SK-MEL-5 (cell line): Measurements from ENCODE around the gene PTER. TPM values are rescaled to one million over a fixed set of nuclear protein-coding genes. Genes with fewer than 3 reads are reported as not detected.

Experiments
- DNase-seq: peaks from one replicate; pipeline ENCODE4 v3.0.0-alpha.2; 2016; ENCODE audit warnings: low read depth, low spot score
- in situ Hi-C: cut with HindIII; loops from 2 replicates; pipeline ENCODE4 v1.10.0; 2016; ENCODE audit warnings: low sequenced_read_pairs, high pct_unique_total_duplicates, low pct_unique_long_range_greater_than_20kb
- total RNA-seq: library from RNA; depleted of rRNA; stranded (reverse); fragments of >200 nt; shearing (Covaris generic); gene quantifications from 2 replicates; pipeline ENCODE4 v1.2.3, GENCODE V29; 2014

The PTER gene
- total RNA-seq, 1 experiment from 2014 or later, result 20.7 TPM

- in situ Hi-C loops, result no loop called here
- no peak for DNase-seq
These were observed 21.6 kb downstream of the PTER start for GRCh38 chr10:16458166-16458955.

GRCh38 chr10:16459423-16459939, 22.7 kb downstream of the PTER start:
- no peak for DNase-seq
- in situ Hi-C loops, result no loop called here

DNA sequence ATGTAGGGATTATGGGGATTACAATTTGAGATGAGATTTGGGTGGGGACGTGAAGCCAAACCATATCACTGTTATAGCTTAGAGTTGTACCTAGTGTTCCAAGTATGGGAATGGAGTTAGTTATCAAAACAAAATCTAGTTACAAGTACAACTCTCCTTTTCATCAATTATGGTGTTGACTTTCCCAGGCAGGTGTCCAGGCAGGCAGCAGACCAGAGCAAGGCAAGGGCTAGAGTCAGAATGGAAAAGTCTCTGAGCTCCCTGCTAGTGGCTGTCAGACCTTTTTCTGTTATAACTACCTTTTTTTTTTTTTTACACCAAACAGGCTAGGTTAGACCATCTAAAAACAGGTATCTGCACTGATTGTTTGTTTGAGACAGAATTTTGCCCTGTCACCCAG, 29.2 kb downstream of the PTER start:
- in situ Hi-C loops, result no loop called here
- no peak for DNase-seq

GRCh38 chr10:16470747-16471146, 33.9 kb downstream of the PTER start:
- in situ Hi-C loops, result no loop called here
- no peak for DNase-seq

- in situ Hi-C loops, result no loop called here
- no peak for DNase-seq
These were observed 36.0 kb downstream of the PTER start for GRCh38 chr10:16472828-16473227.

- in situ Hi-C loops, result no loop called here
- DNase-seq, result no peak
These were observed 40.9 kb downstream of the PTER start for GRCh38 chr10:16477757-16478156.

- in situ Hi-C loops, result no loop called here
- DNase-seq, result no peak
These were observed 42.0 kb downstream of the PTER start for GRCh38 chr10:16478801-16479200.

GRCh38 chr10:16481052-16481728, 44.4 kb downstream of the PTER start:
- no peak for DNase-seq
- in situ Hi-C loops, result no loop called here

DNA sequence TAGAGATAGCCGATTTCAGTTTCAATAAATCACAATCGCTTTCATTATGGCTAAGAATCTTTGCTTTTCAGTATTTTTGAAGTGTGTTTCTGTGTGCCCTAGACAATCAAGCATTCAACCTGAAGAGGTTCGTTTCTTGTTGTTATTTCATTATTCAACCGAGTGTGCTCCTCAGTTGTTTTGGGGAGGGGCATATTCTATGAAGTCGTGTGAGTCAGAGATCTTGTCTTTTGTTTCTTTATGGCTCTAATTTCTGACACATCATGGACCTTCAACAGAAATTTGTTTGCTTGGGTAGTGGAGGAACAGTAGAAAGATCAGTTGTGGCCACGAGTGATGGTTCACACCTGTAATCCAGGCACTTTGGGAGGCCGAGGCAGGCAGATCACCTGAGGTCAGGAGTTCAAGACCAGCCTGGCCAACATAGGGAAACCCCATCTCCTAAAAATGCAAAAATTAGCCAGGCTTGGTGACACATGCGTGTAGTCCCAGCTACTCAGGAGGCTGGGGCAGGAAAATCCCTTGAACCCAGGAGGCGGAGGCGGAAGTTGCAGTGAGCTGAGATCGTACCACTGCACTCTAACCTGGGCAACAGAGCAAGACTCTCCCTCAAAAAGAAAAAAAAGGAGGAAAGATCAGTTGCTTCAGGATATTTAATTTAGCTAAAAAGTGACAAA, 46.6 kb downstream of the PTER start:
- in situ Hi-C loops, result no loop called here
- DNase-seq, result no peak

- no peak for DNase-seq
- in situ Hi-C loops, result no loop called here
These were observed 53.7 kb downstream of the PTER start for GRCh38 chr10:16490511-16490910.

DNA sequence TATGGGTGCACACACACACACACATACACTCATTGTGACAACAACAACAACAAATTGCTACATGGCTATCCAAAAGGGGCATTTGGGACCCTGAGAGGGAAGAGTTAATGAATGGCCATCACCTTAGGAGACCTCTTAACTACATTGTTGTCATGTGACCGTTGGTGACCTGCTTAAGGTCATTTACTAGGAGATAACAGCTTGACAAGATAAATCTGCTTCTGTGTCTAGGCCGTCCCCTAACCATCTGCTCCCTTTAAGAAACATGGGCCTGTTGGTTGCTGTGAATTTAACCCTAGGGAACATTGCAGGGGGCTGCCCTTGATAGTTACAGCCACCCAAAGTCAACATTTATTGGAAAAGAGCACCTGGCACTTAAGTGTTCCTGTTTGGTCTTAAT, 55.1 kb downstream of the PTER start:
- in situ Hi-C loops, result no loop called here
- DNase-seq, result no peak

- in situ Hi-C loops, result no loop called here
- no peak for DNase-seq
These were observed 57.2 kb downstream of the PTER start for GRCh38 chr10:16493884-16494536.

DNA sequence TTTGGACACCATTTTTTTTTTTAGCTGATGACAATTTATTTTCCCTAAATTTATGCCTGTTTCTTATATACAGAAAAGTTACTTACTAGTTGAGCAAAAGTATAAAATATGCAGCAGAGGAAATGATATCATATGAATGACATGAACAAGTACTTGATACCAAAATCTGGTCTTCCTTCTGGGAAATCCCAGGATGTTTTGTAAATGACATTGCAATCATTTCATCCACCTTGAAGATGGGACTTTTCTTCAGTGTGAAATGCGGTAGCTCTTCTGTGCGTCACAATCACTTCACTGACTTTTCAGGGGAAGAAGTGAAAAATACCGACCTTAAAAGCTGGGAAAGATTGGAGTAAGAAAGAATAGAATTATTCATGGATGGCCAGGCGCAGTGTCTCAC, 61.1 kb downstream of the PTER start:
- in situ Hi-C loops, result no loop called here
- no peak for DNase-seq

DNA sequence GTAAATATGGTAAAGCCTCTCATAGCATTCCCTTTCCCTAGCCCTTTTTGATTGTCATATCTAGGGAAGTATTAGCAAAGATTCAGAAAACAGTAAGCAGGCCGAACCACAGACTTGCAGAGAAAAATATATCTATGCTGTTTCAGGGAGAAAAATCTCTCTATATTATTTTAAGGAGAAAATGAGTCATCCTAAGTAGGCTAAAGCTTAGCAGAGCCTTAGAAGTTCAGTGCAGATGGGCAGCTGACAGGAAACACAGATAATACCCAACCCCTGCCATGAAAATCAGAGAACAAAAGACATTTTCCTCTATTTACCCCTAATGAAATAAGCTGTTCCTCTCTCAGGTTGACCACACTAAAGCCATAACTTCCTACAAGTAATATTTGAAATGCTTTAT, 68.4 kb downstream of the PTER start:
- DNase-seq, result no peak
- in situ Hi-C loops, result no loop called here

GRCh38 chr10:16509996-16510395, 73.2 kb downstream of the PTER start:
- peak; percentile 78 for DNase-seq
- in situ Hi-C loops, result no loop called here

GRCh38 chr10:16510843-16511242, 74.0 kb downstream of the PTER start:
- peak; percentile 30 for DNase-seq
- in situ Hi-C loops, result no loop called here

DNA sequence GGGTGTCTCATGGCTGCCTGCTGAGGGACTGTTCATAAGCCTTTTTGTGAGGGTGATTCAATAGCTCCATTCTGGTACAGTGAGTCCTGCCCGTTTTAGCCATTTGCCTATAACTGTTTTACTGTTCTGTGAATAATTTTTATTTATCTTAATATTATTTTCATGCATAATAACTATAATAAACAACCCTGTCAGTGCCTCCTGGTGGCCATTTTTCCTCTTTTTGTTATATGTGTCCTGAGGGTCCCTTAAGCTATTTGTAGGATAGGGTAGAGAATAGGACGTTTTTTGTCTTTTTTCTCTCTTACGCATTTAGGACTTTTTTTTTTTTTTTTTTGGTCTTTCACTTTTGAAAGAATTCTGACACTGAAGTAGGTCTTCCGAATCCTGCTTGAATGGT, 82.0 kb downstream of the PTER start:
- in situ Hi-C loops, result no loop called here

GRCh38 chr10:16519250-16519907, 82.6 kb downstream of the PTER start:
- no peak for DNase-seq
- in situ Hi-C loops, result no loop called here

More for the DNA sequence above, 82.0 kb downstream of the PTER start:
- peak; percentile 16 for DNase-seq
